NOMO-1 treated with dmso at 0.1 percent for 144 hours (cell line): ENCODE measurements around the gene EXOC3.
"Not testable (repeated sequence)": the region's sequence is repeated elsewhere in the genome, so short reads cannot be mapped to it uniquely, and the experiment has no call there.

Experiments used
- DNase-seq: peaks from one replicate; lab custom pipeline; 2025; ENCODE audit not compliant: unreplicated experiment; lab: John Stamatoyannopoulos, UW

Gene EXOC3

DNA sequence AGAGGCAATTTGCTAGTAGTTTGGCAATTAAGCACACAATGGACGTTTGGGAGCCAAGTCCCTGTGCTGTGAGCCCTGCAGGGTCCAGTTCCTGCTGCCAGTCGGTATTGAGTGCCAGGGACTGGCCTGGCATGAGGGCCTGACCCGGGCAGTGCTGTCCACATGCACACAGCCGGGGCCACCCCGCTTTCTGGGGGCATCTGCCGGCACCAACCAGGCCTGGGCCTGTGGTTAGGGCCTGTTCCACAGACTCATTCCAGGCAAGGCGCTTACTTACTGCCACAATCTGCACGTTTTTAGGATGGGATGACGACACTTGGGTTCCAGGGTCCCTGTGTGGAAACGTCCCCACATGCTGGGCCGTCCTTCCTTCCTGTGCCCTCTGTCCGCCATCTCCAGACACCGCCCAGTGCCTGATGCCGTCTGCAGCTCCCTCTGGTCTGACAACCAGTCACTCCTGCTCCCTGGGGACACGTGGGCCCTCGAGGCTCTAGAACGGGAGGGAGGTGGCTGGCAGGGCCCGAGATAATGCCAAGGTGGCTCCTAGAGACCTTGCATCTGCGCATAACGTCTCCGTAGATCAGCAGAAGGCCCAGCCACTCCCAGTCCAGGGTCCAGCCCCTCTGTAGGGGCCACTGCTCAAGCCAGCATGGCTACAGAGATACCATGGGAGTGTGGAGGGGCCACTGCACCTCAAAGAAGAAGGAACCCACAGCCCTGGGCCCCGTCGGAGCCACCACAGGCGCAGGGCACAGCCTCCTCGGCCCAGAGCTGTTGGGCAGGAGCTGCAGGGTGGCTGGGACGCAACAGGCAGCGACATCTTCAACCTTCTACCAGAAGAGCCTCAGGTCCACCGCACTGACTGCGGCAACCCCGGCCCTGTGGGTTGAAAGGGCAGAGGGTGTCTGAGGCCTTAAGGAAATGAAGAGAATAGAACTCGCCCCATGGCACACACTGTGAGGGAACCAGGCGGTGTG is 56.5 kb downstream of the EXOC3 start:
- DNase-seq: no peak

DNA sequence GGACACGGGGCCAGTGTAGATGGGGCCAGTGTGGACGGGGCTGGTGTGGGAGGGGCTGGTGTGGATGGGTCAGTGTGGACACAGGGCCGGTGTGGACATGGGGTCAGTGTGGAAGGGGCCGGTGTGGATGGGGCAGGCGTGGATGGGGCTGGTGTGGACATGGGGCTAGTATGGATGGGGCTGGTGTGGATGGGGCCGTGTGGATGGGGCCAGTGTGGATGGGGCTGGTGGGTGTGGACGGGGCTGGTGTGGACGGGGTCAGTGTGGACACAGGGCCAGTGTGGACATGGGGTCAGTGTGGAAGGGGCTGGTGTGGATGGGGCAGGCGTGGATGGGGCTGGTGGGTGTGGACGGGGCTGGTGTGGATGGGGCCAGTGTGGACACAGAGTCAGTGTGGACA is 57.5 kb downstream of the EXOC3 start:
- DNase-seq: no peak

DNA sequence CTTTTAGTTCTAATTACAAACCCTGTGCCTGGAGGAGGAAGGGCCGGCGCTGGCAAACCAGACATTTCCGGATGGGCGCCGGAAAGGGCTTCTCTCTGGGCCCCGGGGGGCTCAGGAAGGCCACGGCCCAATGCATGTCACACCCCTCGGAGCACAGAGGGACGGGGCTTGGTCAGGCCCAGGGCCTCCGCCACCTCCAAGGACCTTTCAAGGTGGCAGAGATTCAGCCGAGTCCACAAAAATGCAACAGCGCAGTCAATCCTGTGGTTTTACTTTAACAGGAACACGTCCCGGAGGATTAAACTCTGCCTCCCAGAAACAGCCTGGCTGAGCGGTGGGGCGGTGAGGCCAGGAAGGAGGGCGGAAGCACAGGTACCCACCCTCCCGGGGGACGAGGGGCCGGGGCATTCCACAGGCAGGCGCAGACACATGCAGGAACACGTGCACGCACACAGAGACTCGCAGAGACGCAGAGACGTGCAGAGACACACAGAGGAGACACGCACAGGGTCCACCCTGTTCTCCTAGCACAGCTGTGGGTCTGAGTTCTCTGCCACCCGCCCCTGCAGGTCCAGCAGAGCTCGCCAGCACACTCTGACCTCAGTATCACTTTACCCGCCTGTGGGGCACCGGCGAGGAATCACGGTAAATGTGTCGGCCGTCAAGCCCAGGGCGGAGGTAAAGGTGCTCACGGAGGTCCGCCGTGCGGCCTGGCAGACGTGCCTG is 58.3 kb downstream of the EXOC3 start:
- DNase-seq: no peak

DNA sequence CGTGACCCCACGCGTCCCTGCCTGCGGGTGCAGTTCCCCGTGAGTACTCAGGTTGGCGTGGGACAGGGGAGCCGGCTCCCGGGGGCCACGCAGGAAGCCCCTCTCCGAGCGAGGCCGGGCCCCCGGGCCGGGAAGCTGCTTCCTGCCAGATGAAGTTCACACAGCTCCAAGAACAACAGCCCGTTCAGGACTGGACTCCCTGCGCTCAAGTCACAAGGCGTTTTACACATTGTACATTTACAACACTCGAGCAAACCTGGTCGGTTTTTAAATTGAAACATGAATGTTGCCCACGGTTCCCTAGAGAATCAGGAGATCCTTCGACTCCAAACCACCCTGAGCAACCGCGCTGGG is 58.8 kb downstream of the EXOC3 start:
- no peak for DNase-seq

DNA sequence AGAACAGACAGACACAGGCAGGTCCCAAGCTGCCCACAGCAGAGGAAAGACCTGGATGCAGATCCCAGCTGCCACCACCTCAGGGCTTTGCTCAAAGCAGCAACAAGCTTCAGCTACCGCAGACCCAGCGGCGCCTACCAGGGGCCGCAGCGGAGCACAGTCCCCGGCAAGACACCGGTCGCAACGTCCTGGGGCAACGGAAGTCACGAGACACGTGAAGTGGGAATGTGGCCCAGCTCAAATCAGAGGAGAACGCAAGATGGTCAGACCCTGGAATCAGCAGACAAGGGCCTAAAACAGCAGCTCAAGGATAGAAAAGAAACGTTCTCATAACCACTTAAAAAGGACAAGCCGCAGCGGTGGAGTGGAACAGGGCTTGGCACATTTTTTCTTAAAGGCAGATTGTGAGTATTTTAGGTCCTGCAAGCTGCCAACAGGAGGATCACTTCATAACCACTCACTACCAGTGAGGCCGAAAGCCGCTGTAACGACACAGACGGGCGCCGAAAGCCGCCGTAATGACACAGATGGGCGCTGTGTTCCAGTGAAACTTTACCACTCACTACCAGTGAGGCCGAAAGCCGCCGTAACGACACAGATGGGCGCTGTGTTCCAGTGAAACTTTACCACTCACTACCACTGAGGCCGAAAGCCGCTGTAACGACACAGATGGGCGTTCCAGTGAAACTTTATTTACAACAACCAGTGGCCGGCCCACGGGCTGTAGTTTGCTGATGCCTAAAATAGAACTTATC is 59.5 kb downstream of the EXOC3 start:
- no peak for DNase-seq

DNA sequence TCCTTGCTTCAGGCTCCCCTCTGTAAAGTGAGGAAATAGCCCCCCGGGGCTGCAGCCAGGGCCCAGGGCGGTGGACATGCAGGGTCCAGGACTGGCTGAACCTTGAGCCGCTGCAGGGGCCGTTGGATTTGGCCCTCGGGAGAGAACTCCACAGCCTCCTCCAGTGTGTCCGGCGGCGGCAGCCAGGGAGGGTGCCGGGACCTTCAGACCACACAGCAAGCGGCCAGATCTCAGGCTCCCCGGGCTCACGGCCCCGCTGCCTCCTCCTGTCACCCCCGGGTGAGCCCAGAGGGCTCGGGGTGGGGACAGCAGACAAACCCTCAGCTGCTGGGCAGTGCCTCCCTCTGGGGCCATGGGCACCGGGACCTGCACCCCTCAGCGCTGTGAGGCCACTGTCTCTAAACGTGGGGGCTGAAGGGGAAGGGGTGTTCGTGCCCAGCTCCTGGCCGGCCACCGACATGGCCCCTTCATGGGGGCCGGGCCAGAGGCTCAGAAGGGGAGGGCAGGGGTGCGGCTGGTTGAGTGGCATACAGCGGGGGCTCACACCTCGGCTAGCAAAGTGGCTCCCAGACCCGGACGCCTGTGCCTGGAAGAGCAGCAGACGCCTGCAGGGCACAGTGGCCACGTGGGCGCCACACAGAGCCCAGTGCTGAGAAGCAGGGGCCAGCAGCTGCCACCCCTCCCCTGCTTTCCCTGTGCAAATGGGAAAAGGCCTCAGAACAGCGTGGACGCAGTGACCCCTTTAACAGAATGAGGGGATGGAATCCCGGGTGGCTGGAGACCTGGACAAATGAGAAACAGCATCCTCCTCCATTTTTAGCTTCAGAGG is 61.6 kb downstream of the EXOC3 start:
- DNase-seq: no peak

DNA sequence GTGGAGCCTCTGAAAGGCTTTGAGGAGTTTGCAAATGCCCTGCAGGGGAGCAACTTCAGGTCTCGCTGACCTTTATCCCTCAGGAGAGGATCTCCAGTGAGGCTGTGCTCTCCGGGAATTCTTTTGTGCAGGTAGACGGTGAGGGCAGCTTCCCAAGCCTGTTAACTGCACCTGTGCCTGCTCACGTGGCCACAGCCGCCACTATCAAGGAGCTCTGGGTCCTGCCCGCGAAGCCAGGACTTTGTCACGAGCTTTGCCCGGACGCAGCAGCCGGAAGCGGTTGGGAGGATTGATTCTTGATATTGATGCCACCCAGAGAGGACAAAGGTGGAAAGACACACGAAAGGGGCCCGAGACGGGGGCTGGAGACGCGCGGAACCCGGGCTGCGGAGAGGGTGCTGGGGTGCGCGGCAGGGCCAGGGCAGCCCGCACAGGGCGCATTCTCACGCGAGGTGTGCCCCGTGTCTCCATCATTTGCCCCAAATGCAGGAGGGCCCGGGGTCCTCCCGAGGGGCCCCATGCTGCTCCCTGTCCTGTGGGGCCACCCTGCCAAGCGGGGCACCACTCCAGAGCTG is 63.1 kb downstream of the EXOC3 start:
- no peak for DNase-seq

DNA sequence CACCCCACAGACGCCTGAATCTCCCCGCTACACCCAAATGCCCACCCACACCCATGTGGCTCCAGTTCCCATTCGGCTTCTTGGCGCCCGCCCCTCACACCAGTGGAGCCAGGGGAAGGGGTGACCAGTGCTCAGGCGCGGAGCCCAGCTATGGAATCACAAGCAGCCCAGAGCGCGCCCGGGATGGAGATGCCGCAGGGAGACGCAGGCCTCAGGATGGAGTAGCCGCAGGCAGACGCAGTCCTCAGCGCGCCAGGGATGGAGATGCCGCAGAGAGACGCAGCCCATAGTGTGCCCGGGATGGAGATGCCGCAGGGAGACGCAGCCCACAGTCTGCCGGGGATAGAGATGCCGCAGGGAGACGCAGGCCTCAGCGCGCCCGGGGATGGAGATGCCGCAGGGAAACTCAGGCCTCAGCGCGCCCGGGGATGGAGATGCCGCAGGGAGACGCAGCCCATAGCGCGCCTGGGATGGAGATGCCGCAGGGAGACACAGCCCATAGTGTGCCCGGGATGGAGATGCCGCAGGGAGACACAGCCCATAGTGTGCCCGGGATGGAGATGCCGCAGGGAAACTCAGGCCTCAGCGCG is 65.1 kb downstream of the EXOC3 start:
- not testable (repeated sequence) for DNase-seq

DNA sequence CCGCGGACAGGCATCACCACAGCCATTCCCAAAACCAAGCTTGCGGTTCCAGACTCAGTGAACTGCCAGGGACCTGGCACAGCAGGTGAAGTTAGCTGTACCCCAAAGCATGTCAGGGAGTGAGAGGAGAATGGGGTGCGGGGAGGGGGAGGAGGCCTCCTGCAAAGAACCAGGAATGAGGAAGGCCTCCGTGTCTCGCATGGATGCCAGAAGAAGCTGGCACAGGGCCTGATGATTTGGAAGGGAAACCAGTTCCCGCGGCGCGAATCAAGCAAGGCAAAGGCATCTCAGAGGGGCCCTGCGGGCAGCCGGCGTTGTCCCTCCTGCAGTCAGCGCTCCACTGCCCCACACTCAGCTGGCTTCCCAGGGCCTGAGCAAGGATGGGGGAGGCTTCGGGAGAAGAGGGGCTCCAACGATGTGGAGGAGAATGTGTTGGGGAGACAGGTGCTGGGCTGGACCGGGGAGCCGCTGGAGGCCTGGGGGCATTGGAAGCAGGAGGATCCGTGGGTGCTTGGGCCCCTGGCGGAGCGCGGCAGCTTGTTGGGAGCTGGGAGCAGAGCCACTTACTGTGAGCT is 66.7 kb downstream of the EXOC3 start:
- DNase-seq: no peak

DNA sequence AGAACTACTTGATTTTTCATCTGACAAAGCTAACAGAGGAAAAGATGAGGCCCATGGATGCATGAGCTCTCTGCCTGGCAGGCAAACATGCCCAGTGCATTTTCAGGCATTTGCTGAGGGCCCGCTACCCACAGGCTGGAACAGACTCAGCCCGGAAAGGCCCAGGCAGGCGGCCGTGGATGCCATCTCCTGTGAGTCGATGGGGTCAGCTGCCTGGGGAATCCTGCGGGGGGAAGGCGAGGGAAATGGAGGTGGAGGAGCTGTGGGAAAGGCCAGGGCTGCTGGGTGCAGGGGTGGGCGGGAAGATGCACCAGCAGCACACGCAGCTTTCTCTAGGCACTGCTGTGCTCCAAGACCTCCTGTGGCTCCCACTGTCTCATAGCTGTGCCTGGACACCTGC is 67.5 kb downstream of the EXOC3 start:
- no peak for DNase-seq

DNA sequence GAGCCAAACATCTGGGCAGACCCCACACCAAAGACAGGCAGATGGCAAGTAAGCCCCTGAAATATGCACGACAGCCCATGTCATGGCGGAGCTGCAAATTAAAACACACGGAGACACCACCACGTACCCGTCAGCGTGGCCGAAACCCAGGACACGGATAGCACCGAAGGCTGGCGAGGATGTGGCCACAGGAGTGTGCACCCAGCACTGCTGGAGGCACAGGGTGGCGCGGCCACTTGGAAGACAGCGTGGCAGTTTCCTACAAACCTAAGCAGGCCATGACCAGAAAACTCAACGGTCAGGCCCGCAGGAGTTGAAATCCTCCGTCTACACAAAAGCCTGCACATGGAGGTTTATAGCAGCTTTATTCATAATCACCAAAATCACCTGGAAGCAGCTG is 68.5 kb downstream of the EXOC3 start:
- no peak for DNase-seq

DNA sequence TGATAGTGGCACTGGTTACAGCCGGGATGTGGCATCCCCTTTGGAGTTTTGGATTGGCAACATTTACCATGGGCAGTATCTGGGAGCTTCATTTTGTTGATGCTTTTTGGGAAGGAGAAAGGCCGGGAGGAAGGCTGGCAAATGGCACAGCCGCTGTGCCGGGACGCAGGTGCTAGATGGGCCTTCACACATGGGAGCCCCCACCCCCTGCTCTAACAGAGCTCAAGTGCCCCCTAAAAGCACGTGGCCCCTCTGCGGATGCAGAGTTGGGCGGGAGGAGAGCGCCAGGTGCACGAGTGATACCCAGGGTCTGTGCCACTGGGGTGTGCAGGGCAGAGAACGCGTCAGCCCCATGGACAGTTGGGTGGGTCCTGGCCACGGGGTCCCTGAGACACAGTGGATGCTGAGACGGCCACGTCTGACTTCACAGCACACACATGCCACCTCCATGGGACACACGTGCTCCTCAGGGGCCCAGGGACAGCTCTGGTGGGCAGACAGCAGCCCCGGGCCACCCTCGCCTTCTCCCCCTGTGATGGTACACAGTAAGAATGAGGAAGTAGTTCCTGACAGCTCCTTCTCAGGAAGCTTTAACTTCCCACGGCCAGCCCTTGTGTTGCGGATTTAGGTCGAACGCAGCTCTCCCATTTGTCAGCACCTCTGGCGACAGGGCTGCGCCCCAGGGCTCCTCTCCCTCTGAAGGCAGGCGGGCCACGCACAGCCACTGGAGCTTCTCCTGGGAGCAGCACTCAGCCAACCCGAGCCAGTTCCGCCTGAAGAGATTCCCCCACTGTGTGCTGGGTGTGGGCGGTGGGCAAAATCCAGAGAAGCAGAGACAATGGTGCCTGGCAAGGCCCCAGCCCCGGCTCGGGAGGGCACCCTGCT is 70.5 kb downstream of the EXOC3 start:
- DNase-seq: no peak

DNA sequence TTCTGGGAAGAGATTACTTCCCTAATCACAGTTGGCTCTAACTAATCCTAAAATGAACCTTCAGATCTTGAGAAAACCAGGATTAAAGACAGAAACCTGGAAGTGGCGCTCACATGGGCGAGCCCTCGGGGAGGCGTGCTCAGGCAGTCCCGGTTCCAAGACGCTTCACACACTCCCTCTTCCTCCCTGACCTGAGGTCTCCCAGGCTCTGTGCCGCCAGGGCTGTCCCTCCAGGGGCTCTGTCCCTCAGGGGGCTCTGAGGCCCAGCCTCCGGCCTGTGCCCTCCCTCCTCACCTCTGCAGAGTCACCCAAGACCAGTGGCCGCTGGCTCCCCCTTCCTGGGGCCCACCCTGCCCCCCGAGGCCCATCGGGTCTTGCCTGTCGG is 71.1 kb downstream of the EXOC3 start:
- no peak for DNase-seq

DNA sequence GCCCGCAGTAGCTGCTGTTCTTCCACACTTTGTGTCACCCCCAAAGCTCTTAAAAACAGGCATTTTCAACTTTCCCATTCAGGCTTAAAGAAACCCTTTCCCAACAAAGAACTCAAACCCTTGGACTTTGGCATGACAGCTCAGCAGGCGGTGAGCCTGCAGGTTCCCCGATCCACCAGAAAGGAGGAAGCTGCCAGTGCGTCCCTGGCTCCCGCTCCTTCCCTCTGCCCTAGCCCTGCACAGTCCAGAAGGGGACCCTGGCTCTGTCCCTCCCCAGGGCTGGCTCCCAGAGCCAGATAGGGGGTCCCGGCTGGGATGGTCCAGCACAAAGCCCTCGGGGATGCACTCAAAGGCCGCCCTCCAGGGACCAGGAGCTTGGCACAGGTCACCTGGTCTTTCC is 71.7 kb downstream of the EXOC3 start:
- DNase-seq: no peak

DNA sequence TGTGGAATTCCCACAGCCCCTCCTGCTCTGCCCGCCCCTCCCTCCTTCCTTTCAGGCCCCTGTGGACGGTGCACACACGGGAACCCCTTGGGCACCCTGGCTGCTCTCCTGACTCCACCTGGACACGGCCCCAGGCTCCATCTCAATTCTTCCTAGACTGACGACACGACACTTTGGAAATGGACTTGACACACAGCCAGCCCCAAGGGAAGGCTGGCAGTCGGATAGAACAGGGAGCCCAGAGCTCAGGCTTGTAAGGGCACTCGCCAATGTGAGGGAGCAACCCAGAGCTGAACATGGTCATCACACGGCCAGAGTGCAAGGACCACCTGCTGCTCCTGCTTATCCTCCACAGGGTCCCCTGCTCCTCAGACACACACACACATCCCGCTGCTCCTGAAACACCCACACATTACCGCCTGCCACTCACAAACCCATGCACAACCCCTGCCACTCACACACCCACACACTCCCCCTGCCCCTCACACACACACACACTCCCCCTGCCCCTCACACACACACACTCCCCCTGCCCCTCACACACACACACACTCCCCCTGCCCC is 72.4 kb downstream of the EXOC3 start:
- no peak for DNase-seq

DNA sequence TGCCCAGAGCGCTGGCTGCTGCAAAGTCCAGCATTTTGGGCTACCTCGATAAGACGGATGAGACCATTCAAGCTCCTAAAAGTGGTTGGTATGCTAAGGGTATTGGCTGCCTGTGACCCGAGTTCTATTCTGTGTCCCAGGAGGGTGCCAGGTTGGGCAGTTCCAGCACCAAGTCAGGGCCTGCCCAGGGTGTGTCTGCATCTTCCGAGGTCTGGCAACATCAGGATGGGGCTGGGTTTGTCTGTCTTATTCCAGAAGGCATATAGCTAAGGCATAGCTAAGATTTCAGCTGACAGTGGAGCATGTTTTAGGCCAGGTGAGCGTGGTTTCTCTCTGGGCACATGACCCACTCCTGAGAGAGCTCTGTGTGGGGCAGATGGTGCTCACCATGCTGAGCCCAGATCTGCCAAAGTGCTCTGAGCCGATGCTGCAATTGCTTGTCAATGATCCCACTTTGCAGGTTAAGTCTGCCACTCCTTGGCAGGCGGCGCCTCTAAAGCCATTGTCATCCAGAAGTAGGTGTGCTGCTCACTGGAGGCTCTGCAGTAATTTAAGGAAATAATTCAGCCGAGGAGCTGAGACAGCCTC is 73.5 kb downstream of the EXOC3 start:
- DNase-seq: no peak
